Nucleus accumbens (tissue), 56 donors: ENCODE results near the gene ACTN2.
"Not testable (repeated sequence)": the region's sequence is repeated elsewhere in the genome, so short reads cannot be mapped to it uniquely, and the experiment has no call there.

ENCODE experiments used
- DNase-seq, 56 donors: peaks; one replicate each; lab custom pipeline; 2025; lab: John Stamatoyannopoulos, UW

ACTN2 gene

DNA sequence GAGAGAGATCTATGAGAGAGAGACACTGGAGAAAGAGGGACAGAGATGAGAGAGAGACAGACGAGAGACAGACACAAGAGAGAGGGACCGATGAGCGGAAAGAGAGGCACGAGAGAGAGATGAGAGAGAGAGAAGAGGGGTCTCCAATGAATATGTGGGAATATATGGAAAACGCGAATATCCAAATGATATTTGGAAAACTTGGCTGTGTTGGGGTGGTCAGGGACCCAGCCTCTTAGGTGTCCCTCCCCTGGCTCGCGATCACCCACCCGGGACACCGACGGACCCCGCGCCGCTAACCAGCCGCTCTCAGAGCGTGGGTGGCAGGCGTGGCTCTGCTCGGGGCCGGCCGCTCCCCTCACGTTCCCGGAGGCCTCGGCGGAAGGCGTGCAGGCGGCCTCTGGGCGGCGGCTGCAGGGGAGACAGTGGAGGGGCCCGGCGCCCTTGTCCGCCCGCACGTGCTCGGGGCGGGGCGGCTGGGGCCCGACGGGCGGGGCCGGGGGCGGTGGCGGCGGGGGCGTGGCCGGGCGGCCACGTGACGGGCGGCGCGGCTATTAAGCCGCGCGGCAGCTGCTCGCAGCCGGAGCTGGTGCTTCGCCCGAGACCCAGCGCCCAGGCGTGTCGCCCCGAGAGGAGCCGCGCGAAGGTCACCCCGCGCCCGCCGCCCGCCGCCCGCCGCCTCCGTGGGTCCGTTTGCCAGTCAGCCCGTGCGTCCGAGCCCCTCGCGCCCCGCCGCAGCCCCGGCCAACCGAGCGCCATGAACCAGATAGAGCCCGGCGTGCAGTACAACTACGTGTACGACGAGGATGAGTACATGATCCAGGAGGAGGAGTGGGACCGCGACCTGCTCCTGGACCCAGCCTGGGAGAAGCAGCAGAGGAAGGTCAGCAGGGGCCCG is at the start of gene ACTN2:
ACTN2 (plus strand) TSS at position 583 of the 898 bp plus-strand sequence; CDS start at position 758, 175 bp downstream.
- DNase-seq = peak in 35 of 56 donors; percentile 13 to 85 (median 31)

DNA sequence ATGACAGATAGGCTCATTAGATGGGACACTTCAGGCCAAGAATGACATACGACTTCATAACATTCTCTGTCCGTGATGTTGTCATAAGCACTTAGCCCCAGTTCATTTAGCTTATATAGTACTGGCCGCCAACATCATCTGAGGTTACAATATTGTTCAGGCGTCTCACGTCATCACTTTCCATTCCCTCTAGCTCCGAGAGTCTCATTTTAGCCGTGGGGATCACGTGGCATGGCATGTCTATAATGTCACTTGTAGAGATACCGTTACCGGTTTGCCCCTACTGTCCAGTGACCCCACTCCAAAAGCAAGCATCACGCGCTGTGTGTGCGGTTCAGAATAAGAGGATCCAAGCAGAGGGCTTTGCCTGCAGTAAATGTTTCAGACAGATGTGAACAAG is 47.4 kb upstream of the ACTN2 start:
- DNase-seq = no peak

DNA sequence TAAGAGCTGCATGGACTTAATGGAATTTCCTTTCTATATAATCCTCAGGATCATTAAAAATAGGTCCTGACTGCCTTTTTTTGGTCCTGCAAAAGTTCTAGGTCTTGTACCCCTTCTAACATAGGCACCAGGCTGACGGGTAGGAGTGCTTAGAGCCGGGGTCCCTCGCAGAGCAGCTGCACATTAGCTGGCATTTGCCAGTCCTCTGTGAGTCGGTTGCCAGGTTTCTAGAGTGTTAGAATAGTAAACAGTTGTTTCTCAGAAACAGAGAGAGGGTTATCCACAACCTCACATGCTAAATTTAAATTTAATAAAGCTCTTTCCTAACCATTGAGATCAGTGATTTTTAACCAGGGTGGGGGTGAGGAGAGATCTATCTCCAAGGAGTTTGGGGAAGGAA is 46.6 kb upstream of the ACTN2 start:
- DNase-seq = no peak

DNA sequence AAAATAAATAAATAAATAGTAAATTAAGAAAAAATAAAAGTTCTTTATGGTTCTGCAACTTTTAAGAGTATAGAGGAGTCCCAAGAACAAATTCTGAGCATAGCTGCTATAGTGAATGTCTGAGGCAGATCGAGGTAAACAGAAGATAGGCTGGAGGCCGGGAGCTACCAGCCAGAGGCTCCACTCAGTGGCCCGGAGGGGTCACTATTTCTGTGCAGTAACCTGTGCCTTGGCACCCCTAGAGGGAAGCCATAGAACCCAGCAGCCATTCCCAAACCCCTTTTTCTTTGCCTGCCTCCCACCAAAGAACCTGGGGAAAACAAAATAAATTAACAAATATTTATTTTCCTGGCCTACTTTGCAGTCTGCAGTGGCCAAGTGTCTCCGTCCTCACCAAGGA is 43.5 kb upstream of the ACTN2 start:
- no peak for DNase-seq

DNA sequence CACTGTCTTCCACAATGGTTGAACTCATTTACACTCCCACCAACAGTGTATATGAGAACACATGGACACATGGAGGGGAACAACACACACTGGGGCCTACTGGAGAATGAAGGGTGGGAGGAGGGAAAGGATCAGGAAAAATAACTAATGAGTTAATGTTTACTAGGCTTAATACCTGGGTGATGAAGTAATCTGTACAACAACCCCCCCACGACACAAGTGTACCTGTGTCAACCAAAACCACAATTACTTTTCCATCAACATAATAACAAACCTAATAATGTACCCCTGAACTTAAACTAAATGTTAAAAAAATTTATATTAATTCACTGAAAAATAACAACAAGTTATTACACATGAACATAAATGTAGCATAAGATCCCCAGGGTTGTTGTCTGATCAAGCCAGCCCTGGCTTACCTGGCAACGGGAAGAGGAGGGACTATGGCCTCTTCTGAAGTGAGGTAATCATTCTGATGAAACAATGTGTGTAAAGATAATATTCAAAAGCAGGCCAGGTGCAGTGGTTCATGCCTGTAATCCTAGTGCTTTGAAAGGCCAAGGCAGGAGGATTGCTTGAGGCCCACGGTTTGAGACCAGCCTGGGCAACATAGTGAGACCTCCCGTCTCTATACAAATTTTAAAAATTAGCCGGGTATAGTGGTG is 41.2 kb upstream of the ACTN2 start:
- DNase-seq = no peak

DNA sequence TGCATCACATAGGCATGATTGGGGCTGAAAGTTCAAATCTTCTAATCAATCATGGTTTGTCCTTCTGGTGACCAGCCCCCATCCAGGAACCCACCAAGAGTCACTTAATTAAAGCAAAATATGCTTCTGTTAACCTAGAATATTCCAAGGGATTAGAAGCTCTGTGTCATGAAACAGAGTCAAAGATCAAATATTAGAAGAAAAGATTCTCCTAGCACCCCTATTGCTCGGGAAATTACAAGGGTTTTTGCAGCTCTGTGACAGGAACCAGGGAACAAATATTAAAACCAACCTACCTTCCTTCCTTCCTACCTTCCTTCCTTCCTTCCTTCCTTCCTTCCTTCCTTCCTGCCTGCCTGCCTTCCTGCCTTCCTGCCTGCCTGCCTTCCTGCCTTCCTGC is 31.8 kb upstream of the ACTN2 start:
- DNase-seq = no peak

DNA sequence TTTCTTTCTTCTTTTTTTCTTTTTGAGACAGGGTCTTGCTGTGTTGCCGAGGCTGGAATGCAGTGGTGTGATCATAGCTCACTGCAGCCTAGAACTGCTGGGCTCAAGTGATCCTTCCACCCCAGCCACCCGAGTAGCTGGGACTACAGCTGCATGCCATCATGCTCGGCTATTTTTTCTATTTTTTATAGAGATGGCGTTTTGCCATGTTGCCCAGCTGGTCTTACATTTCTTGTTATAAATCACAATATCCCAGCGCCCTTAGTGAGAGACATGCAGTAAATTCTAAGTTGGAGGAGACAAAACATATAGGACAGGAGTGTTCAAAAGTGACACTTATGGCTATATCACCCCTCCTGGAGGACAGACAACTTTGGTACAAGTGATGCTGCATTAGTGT is 31.3 kb upstream of the ACTN2 start:
- DNase-seq = no peak

DNA sequence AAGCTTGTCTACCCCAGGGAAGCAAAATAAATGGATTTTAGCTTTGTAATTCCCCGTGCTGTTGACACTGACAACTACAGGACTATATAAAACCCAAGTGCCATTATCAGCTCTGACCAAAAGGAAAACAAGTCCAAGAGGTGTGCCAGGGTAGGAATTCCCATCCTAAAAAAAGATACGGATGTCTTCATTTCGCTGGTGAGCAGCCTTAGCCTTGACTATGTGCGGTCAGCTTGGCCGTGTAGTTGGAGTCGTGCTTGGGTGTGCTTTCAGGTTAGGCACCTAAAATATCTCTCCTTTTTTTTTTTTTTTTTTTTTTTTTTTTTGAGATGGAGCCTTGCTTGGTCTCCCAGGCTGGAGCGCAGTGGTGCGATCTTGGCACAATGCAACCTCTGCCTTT is 28.9 kb upstream of the ACTN2 start:
- no peak for DNase-seq

DNA sequence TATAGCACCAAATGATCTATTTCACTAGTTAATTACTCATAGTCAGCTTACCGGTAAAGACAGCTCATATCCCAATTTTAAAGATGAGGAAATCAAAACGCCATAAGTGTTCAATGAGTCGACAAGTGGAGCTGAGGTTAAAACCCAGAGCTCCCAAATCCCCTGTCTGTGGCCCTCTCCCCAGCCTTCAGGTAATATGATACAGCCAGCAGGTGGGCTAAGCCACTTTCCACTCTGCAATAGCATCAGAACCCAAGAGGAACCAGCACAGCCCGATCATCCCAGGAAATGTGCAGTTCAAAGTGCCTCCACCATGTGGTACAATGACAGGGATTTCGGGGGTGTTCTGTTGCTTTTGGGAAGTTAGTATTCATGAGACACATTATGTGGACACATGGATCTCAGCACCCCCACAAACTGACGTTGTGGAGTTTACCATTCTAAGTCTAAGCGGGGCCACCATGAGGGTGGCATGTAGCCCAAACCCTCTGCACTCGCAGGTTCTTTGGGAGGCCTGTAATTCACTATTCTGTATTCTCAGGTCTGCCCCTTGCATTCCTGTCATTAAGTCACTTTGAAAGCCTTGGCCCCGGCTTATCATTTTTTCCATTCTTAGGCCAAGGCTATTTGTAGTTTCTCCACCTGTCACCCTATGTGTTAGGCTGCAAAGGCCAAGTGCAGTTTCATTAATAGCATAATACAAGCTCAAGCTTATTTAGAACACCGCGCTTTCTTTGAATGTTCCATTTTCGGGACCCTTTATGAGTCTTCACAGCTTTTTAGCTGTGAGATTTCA is 26.3 kb upstream of the ACTN2 start:
- DNase-seq = no peak

DNA sequence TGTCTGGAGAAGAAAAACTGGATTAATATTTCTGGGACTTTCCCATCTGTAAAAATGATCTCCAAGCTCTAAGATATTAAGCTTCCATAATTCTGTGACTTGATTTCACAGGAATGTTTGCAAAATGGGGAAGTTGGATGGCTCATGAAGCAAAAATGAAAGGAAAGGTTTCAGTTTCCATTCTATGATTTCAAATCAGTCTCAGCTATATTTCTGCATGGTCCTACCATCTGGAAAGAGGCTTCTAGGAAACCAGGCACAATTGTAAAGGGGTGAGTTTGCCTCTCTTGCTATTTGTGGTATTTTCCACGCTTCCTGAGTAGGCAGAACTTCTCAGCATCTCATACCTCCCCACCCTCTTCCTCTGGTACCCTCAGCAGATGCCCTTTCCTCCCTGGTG is 22.4 kb upstream of the ACTN2 start:
- DNase-seq = no peak

DNA sequence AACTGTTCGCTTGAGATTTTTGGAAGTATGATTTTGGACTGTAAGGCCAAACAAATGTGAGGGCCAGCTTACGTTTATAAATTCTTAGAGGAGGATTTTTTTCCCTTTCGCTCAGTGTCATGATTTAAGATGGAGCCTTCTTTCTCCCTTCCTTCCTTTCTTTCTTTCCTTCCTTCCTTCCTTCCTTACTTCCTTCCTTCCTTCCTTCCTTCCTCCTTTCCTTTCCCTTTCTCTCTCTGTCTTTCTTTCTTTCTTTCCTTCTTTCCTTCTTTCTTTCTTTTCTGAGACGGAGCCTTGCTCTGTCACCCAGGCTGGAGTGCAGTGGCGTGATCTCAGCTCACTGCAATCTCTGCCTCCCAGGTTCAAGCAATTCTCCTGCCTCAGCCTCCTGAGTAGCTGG is 17.4 kb upstream of the ACTN2 start:
- DNase-seq = not testable (repeated sequence)

DNA sequence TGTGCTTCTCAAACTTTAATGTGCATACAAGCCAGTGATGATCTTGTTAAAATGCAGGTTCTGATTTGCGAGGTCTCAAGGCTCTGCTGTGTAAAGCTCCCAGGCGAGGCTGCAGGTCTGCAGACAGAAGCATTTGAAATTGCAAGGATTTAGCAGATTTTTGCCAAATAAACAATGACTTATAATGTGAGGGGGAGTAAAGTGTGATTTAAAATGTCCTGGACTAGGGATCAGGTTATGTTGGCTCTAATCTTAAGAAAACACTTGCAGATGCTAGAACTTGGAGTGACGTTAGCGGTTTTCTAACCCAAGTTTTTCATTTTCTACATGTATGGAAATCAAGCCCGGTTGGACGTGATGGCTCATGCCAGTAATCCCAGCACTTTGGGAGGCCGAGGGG is 16.2 kb upstream of the ACTN2 start:
- DNase-seq = no peak

DNA sequence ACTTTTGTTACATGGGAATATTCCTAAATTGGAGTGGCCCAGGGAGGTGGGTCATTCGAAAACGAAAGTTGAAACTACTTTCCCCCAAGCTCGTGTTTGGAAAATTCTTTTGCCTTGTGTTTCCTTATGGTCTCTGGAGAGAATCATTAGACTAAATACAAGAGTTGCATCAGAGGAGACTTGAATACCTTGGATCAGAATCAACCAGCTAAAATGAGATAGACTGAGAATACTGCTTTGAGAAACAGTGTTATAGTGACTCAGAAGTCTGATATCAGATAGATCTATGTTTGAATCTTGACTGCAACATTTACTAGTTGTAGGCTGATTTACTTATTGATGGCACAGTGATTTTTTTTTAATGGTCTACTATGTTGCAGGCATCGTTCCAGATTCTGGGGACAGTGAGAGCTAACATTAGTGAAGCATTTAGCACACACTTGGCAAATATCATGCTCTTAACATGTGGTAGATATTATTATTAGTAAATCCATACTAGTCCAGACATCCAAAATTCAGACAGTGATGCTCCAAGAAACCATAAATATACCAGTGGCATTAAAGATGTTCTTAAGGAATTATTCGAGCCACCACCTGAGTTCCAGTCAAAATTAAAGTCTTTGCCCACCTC is 12.9 kb upstream of the ACTN2 start:
- DNase-seq = no peak

DNA sequence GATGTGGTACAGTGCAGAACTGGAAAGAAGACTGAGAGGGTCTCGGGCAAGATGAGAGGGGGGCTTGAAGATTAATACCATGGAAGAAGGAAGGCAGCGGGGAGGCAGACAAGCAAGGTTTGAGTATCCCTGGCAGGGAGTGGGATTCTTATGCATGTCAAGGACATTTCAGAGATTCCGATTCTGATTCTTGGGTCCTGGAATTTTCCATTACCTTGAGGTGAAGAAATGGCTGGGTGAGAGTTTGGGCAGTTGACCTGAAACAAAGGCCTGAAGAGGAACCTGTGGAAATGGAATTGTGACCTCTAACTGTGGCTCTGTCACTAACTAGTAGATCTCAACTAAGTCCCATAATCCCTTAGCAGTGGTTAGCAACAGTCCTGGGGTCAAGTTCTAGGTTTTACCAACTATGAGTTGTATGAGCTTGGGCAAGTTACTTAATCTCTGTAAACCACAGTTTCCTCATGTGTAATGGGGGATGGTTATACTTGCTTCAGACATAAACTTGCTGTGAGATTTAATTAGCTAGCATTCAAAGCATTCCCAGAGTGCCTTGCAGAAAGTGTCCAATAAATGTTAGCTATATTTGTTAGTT is 8.6 kb upstream of the ACTN2 start:
- no peak for DNase-seq

DNA sequence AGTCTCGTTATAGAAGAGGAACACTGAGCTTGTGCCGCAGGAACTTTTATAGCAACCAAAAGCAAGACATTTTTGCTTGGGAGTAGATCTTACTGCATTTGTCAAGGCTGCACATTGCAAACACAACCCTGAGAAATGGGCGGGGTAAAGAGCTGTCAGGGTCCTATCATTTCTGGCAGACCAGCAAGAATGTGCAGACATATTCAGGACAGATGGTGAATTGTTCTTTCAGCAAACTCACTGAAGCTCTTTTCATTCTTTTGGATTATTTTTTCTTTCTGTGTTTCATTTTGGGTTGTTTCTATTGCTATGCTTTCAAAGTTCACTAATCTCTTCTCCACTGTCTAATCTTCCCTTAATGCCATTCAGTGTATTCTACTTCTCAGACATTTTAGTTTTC is 5.1 kb upstream of the ACTN2 start:
- no peak for DNase-seq

DNA sequence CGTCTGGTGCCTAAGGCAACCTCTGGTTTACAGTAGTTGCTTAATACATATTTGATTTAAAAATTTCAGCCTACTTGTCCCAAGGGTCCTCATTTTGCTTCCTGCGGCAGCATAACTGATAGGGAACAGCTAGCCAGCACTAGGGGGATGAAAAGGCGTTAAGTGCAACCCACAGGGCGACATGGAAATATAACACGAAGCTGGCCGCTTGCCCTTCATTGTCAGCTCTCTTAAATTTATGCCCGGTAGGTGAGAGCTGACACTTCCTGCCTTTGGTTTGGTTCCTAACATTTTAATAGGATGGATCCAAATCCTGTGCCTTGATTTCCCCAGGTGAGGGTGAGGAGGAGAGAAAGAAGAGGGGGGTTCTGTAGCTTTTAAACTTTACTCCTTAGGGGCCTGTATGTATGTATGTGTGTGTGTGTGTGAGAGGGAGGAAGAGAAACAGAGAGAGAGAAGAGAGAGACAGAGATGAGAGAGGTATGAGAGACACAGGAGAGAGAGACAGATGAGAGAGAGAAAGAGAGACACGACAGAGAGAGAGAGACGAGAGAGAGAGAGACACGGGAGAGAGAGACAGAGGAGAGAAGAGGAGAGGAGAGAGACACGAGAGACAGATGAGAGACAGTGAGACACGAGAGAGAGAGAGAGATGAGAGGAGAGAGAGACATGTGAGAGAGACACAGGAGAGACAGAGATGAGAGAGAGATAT is 938 bp upstream of the ACTN2 start:
- no peak for DNase-seq

DNA sequence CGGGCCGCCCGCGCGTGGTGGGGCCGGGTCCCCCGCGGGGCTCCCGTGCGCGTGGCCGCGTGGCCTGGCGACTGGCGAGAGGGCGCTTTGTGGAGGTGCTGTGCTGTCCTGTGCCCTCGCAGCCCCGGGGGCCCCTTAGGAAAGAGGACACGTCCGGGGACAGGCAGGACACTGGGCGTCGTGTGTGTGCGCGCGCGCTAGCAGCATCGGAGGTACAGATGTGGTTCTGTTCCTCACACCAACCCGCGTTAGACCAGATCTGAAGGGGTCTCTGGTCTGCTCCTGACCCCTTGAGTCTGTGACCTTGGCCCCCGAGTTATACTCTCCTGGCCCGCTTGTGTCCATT is 489 bp downstream of the ACTN2 start:
- DNase-seq = peak in 1 of 56 donors; percentile 17

DNA sequence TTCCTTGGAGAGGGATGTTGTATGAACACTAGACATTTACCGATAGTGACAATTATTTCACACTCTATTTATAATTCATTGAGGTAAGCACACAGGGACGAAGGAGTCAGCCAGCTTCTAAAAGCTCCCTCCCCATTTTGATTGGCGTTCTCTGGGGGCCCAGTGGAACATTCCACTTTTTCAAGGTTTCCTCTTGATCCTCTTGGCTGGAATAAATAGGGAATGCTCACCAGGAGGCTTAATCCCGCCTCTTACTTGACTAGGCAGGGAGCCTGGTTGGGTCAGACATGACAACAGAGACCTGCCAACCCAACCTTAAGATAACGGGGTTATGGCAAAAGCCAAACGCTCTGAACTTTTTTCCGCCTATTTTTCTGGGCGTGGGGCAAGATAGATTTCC is 974 bp downstream of the ACTN2 start:
- peak in 6 of 56 donors; percentile 16 to 41 (median 34) for DNase-seq

DNA sequence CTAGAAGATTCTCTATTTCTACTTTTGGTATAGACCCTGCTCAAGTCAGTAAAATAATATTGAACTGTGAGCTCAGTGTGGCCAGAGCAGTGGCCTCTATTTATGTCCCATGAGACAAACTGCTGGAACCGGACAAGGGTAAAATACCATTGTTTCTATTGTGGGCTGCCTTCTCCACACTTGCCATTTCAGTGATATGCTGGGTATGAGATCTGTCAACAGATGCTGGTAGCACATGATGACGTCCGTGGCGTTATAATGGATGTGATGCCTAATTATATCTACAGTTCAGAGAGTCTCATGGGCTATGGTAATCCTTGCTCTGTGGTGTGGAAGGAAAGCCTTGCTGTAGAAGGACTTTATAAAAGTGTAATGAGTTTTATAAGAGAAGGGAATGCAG is 2.4 kb downstream of the ACTN2 start:
- no peak for DNase-seq
